HL-60/S4 treated with phorbol 12-myristate 13-acetate at 8.2 ng/mL for 4 days and 3 days (cell line): Measurements from ENCODE around the gene ZFP2.

ENCODE experiments used
- in situ Hi-C: fragments of 300-500 bp; cut with MboI; formaldehyde crosslinking; loops from 2 replicates; pipeline ENCODE4 v1.15.0; 2022; ENCODE audit warnings: low sequenced_read_pairs

The ZFP2 gene

DNA sequence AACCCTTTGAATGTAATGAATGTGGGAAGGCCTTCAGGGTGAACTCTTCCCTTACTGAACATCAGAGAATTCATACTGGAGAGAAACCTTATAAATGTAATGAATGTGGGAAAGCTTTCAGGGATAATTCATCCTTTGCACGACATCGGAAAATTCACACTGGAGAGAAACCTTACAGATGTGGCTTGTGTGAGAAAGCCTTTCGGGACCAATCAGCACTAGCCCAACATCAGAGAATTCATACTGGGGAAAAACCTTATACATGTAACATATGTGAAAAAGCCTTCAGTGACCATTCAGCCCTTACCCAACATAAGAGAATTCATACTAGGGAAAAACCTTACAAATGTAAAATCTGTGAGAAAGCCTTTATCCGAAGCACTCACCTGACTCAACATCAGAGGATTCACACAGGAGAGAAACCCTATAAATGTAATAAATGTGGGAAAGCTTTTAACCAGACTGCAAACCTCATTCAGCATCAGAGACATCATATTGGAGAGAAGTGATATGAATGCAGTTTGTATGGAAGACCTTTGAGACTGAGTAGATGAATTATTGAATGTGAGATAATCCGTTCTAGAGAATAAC lies 69.8 kb downstream of the ZFP2 start:
- in situ Hi-C loops, result no loop called here

DNA sequence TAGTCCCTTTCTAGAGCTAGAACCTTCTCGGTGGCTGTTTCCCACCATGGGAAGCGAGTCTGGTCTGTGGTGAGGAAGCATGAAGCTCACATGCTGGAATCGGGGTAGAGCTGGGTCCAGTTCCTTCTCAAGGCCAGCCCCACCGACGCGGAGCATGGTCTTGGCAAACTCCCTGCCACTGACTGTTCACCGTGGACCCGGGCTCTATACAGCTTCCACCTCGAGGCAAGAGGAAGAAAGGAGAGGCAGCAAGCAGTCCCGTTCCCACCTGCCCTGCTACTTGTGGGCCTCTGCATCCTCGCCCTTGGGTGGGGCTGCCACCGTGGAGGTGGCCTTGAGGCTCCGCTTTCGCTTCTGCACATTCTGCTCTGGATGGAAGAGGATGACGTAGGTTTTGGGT lies 85.7 kb downstream of the ZFP2 start:
- in situ Hi-C loops, result no loop called here
